ENCODE measurements around the gene VAMP2.

VAMP2 gene

DNA sequence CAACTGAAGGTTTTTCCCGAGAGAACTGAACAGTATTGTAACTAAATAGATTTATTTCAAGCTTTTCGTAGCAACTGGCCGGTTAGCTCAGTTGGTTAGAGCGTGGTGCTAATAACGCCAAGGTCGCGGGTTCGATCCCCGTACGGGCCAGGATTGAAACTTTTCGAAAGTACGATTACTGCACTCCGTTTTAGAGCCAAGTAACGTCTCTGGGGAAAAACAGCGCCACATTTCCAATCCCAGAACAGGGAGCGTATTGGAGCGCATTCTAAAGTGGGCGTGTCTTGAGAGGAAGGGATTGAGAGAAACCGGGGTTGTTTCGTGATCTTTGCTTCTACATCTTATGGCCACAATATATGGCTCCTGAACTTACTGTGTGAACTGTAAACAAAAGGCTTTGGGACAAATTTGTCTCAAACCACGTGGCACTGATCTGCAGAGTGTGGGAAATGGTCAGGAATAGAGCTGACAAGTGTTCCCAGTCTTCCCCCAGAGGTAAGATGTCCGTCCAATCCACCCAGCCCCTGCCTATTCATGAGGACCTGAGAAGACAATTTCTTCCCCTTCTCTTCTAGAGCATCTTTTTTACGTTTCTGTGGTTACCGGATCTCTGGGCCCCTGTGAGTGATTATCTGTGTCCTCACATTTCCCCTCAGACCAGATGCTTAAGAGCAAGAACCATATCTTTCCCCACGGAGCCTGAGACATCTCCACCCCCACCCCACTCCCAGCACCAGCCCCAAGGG is 24.9 kb upstream of the VAMP2 start:
- DNase-seq (ENCODE audit: low read depth, low spot score) = peak; percentile 99
- ChIA-PET POLR2A (interaction anchor here (1.0 to 3.7 kb wide), 6 partner anchors 14 to 307 kb away, joined by 3 to 29 read pairs (median 6); partner anchors contain the start of gene CTC1), CTCF (interaction anchor here (0.8 to 3.0 kb wide), 8 partner anchors 12 to 112 kb away, joined by 3 to 16 read pairs (median 6); partner anchors contain the start of gene ALOXE3)
- H3K4me3 ChIP-seq (ENCODE audit: low read depth, low read length) = peak overlapping the region; percentile 85
- TF ChIP-seq, protein P1, sequence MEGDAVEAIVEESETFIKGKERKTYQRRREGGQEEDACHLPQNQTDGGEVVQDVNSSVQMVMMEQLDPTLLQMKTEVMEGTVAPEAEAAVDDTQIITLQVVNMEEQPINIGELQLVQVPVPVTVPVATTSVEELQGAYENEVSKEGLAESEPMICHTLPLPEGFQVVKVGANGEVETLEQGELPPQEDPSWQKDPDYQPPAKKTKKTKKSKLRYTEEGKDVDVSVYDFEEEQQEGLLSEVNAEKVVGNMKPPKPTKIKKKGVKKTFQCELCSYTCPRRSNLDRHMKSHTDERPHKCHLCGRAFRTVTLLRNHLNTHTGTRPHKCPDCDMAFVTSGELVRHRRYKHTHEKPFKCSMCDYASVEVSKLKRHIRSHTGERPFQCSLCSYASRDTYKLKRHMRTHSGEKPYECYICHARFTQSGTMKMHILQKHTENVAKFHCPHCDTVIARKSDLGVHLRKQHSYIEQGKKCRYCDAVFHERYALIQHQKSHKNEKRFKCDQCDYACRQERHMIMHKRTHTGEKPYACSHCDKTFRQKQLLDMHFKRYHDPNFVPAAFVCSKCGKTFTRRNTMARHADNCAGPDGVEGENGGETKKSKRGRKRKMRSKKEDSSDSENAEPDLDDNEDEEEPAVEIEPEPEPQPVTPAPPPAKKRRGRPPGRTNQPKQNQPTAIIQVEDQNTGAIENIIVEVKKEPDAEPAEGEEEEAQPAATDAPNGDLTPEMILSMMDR (IDR thresholded peaks at IDR 0.05; ENCODE audit: insufficient read depth, low read length, missing control alignments) = no peak

DNA sequence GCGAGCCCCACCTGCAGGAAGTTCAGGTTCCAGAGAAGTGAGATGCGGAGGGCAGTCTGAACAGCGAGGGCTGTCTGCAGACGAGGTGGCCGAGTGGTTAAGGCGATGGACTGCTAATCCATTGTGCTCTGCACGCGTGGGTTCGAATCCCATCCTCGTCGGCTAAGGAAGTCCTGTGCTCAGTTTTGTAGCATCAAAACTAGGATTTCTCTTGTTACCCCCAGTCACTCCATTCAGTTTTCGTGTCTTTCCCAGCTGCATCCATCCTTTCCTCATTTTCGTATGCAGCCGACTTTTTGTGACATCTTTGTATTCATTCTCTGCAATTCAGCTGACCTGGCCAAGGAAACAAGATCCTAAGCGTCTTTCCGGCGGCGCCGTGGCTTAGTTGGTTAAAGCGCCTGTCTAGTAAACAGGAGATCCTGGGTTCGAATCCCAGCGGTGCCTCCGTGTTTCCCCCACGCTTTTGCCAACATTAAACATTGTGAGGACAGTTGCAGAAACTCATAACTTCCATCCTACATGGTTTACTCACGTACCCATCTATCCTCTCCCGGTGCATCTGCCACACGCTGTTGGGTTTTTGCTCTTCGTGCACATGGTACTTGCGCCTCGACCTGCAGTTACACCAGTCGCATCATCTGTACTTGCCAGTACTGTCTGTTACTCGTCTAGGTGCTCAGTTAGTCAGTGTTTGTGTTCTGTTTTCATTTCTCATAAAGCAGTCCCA is 24.2 kb upstream of the VAMP2 start:
- peak overlapping the region; percentile 85 for H3K4me3 ChIP-seq (ENCODE audit: low read depth, low read length)
- CTCF ChIA-PET = interaction anchor here (0.9 to 2.7 kb wide), 4 partner anchors 14 to 68 kb away, joined by 3 to 13 read pairs (median 6); partner anchors contain the start of gene ALOXE3
- peak; percentile 87 for DNase-seq (ENCODE audit: low read depth, low spot score)
- TF ChIP-seq, protein P1 (IDR thresholded peaks at IDR 0.05; ENCODE audit: insufficient read depth, low read length, missing control alignments) = peak; percentile 62
- POLR2A ChIA-PET = interaction anchor here (1.2 to 3.7 kb wide), 5 partner anchors 14 to 307 kb away, joined by 3 to 29 read pairs (median 6); no protein-coding TSS in a partner anchor

DNA sequence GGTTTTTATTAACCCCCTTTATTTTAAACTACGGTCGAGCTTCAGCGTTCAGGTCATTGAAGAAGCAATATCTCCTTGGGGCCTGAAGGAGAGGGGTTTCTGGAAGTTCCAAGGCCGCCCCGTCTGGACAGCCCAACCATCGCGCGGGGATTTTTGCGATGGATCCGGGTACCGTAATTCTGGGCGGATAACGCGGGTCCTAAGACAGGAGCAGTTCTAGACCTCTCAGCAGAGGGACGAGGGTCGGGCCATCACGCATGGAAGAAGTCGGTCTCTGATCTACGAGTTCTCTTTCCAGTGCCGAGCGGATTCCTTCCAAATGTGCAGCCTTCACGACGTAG is 23.7 kb upstream of the VAMP2 start:
- no peak for DNase-seq (ENCODE audit: low read depth, low spot score)
- peak overlapping the region; percentile 85 for H3K4me3 ChIP-seq (ENCODE audit: low read depth, low read length)
- CTCF ChIA-PET = interaction anchor here (0.8 to 2.7 kb wide), 6 partner anchors 15 to 126 kb away, joined by 3 to 13 read pairs (median 3); partner anchors contain the start of gene ALOXE3
- TF ChIP-seq, protein P1 (IDR thresholded peaks at IDR 0.05; ENCODE audit: insufficient read depth, low read length, missing control alignments) = no peak
- POLR2A ChIA-PET = interaction anchor here (1.2 to 3.7 kb wide), 5 partner anchors 10 to 39 kb away, joined by 3 to 29 read pairs (median 6); partner anchors contain the start of gene TMEM107

DNA sequence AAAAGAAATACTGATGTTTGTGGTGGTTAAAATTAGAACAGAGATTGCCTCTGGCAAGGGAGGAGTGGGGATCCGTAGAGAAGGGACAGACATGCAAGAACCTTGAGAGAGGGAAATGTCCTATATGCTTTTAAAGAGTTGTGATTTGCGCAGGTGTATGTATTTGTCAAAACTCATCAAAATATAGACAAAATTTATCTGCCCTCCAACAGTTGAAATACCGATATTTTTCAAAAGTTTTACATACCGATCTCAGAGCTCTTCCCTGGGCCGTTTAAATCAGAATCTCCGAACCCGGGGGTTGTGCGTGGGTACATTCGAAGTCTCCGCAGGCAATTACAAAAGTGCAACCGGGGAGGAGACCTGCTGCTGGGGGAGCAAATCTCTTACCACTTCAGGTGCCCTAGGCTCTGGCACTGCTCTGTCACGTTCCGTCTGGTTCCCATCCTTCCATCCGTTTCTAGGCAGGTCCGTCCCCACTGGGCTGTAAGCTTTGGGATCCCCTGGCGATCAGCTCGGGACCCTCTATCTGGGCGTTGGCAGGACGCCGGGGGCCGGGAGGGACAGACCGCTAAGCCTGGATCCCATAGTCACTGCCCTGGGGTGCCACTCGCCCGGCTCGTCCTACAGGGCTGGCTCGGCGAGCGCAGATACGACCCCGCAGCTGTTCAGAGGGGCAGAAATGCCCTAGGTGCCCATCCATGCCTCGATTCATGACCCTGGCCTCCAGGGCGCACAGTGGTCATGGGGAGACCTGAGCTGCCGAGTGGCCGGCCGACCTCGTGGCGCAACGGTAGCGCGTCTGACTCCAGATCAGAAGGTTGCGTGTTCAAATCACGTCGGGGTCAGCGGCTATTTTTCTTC is 23.1 kb upstream of the VAMP2 start:
- ChIA-PET POLR2A (interaction anchor here (0.7 to 3.7 kb wide), 6 partner anchors 9 to 61 kb away, joined by 3 to 29 read pairs (median 5); partner anchors contain the start of genes HES7 and TMEM107), CTCF (interaction anchor here (0.8 to 2.7 kb wide), 7 partner anchors 14 to 126 kb away, joined by 3 to 13 read pairs (median 3); partner anchors contain the start of gene ALOXE3)
- TF ChIP-seq, protein P1 (IDR thresholded peaks at IDR 0.05; ENCODE audit: insufficient read depth, low read length, missing control alignments) = no peak
- H3K4me3 ChIP-seq (ENCODE audit: low read depth, low read length) = peak overlapping the region; percentile 85
- DNase-seq (ENCODE audit: low read depth, low spot score) = no peak

DNA sequence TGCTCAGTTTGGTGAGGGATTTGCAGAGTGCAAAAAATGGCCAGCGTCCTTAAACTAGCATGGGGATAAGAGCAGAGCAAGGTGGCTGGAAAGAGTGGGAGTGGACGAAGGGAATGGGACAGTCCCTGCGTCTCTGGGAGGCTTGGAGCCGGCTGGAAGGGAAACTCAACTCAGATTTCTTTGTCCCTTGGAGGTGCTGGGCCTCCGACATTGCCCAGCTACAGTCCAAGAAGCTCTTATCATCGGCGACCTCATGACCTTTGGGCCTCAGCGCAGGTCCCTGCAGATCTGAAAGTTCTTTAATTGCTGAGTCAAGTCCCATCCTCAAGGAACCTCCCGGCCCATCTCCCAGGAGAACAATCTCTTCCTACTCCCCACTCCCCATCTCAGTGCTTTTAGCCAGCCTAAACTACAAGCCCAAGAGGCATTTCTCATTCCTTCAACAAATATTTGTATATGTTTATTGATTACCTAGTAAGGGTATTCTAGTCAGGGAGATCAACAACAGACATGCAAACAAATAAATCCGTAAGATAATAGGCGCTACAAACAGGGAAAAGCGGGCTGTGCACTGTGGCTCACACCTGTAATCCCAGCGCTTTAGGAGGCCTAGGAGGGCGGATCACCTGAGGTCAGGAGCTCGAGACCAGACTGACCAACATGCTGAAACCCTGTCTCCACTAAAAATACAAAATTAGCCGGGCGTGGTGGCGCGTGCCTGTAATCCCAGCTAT is 14.4 kb upstream of the VAMP2 start:
- CTCF ChIA-PET = interaction anchor here (0.8 to 1.5 kb wide), 3 partner anchors 16 to 123 kb away, joined by 3 to 4 read pairs (median 3); no protein-coding TSS in a partner anchor
- POLR2A ChIA-PET = interaction anchor here (0.6 to 1.0 kb wide), 2 partner anchors 9 to 25 kb away, joined by 3 read pairs; partner anchors contain the start of gene PER1
- H3K4me3 ChIP-seq (ENCODE audit: low read depth, low read length) = peak overlapping the region; percentile 76
- TF ChIP-seq, protein P1 (IDR thresholded peaks at IDR 0.05; ENCODE audit: insufficient read depth, low read length, missing control alignments) = no peak
- no peak for DNase-seq (ENCODE audit: low read depth, low spot score)

All from AG04449 (cell line).